Measurements from ENCODE around the gene HEATR5A. TPM values are rescaled to one million over a fixed set of nuclear protein-coding genes. Genes with fewer than 3 reads are reported as not detected.

Gene HEATR5A
- total and polyA plus RNA-seq, 9 of the 15 experiments (the other 6 are each of a cell fraction or from before 2014, with no cell fraction given) = 8.0 to 50.9 (median 23.0) TPM

DNA sequence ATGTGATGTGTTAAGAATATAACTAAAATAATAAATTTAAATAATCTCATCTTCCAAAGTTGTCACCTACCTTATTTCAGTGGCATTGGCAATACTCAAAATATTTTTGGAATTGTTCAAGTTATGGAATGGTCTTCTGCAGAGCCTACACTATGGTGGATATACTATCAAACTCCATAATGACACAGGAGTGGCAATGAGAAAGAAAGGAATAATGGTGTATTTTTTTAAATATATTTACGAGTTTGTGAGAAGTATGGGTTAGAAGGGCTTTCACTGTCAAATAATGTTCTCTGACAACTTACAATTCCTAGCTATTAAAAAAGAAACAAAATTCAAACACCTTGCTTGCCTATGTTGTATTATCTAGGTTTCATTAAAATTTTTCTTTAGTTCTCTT is 38.1 kb downstream of the HEATR5A start:
- H3K9ac ChIP-seq (ENCODE audit: insufficient read depth in 1 of 2, low read depth in 2 of 2, low read length in 2 of 2) = no peak overlapping the region
- DNase-seq (ENCODE audit: extremely low read depth in 1 of 4, low spot score in 3 of 4) (no peak), FAIRE-seq (no peak), ATAC-seq (no peak)
- ChIA-PET POLR2A (interaction anchor here (0.5 kb wide), 1 partner anchor 205 kb away, joined by 3 read pairs; no protein-coding TSS in a partner anchor), CTCF (ENCODE audit: low intra/inter-chr PET ratio) (no interaction called here)
- no peak for TF ChIP-seq BRF1 (IDR thresholded peaks at IDR 0.05; ENCODE audit: borderline replicate concordance, extremely low read depth, insufficient read length)
- no peak for TF ChIP-seq ZNF41 (CRISPR knock-in tag; conservative IDR thresholded peaks at IDR 0.05)
- no peak for TF ChIP-seq BRCA1 (IDR thresholded peaks at IDR 0.05)
- no peak for TF ChIP-seq BRCA1 (CRISPR knock-in tag; IDR thresholded peaks at IDR 0.05)
- no peak for TF ChIP-seq DMBX1 (CRISPR knock-in tag; IDR thresholded peaks at IDR 0.05; ENCODE audit: borderline replicate concordance)
- TF ChIP-seq LARP7 (IDR thresholded peaks at IDR 0.05) = no peak
- TF ChIP-seq TCF7 (IDR thresholded peaks at IDR 0.05; ENCODE audit: borderline replicate concordance) = no peak
- TF ChIP-seq ZFX (CRISPR knock-in tag; IDR thresholded peaks at IDR 0.05) = no peak
- H3K4me2 ChIP-seq (ENCODE audit: insufficient read depth, low read length) = no peak overlapping the region
- H3K9me3 ChIP-seq (replicated peaks; ENCODE audit: control insufficient read depth, insufficient read depth, low read depth, low read length) = no peaks in the 10 kb centered on the region
- in situ Hi-C loops (cut with MboI) = no loop called here
- no peaks in the 10 kb centered on the region; a peak in 1 of 5 replicates for H3K4me1 ChIP-seq (replicated peaks in 1 of 2; ENCODE audit: control insufficient read depth in 2 of 2, insufficient read depth in 2 of 2, low read length in 2 of 2)
- no peak overlapping the region for H3K27ac ChIP-seq (ENCODE audit: extremely low read depth, low read depth, low read length)
- H4K20me1 ChIP-seq (replicated peaks; ENCODE audit: control insufficient read depth, insufficient read depth, low read length) = no peaks in the 10 kb centered on the region
- H3K4me3 ChIP-seq = no peak overlapping the region
- H2AFZ ChIP-seq (ENCODE audit: low read depth, low read length) = no peak overlapping the region
- H3K36me3 ChIP-seq (ENCODE audit: control insufficient read depth, insufficient read depth, low read length) = peaks cover 35% of the 10 kb centered on the region
- intact Hi-C loops (cut with micrococcal nuclease) = no loop called here
- H3K79me2 ChIP-seq (ENCODE audit: control insufficient read depth, insufficient read depth, low read length) = no peaks in the 10 kb centered on the region
- no peaks in the 10 kb centered on the region for H3K9me1 ChIP-seq (ENCODE audit: control insufficient read depth, insufficient read depth, low read length)
- WGBS (ENCODE audit: insufficient coverage, low coverage, missing lambda C conversion rate) = 79% methylated on average over 1 of the region's 1 CpG
- H3K27me3 ChIP-seq (ENCODE audit: control insufficient read depth in 2 of 2, insufficient read depth in 2 of 2, low read length in 2 of 2) = no peaks in the 10 kb centered on the region
- BruUV-seq (replicated peaks) = no TSS peak

DNA sequence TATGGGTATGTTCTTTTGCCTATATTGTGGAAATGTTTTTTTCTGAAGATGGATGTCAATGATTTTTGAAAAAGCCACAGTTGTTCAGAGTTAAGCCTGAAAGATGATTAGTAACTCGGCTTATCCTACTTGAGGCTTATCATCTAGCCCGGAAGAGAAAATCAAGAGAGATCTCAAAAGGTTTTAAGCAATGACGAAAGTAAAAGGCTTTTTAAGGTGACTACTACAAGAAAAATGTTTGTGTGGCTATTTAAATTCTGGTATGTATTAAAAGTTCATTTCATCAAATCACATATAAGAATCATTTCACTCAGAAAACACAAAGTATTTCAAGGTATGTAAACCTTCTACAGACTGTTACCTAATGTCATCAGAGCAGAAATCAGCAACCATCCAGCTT is 40.2 kb downstream of the HEATR5A start:
- intact Hi-C loops (cut with micrococcal nuclease) = no loop called here
- no peak overlapping the region for H3K4me3 ChIP-seq
- no peak overlapping the region for H3K9ac ChIP-seq (ENCODE audit: insufficient read depth in 1 of 2, low read depth in 2 of 2, low read length in 2 of 2)
- CTCF ChIA-PET (ENCODE audit: low intra/inter-chr PET ratio) = no interaction called here
- H3K27ac ChIP-seq (ENCODE audit: extremely low read depth, low read depth, low read length) = no peak overlapping the region
- ATAC-seq (no peak), DNase-seq (ENCODE audit: extremely low read depth in 1 of 4, low spot score in 3 of 4) (no peak), FAIRE-seq (no peak)
- POLR2A ChIA-PET = interaction anchor here (1.2 kb wide), 1 partner anchor 40 kb away, joined by 4 read pairs; the partner anchor contains the start of gene HEATR5A
- H4K20me1 ChIP-seq (replicated peaks; ENCODE audit: control insufficient read depth, insufficient read depth, low read length) = no peaks in the 10 kb centered on the region
- in situ Hi-C loops (cut with MboI) = no loop called here
- BruUV-seq (replicated peaks) = no TSS peak
- H3K27me3 ChIP-seq (ENCODE audit: control insufficient read depth in 2 of 2, insufficient read depth in 2 of 2, low read length in 2 of 2) = no peaks in the 10 kb centered on the region
- H3K9me1 ChIP-seq (ENCODE audit: control insufficient read depth, insufficient read depth, low read length) = no peaks in the 10 kb centered on the region
- H3K4me2 ChIP-seq (ENCODE audit: insufficient read depth, low read length) = no peak overlapping the region
- H3K36me3 ChIP-seq (ENCODE audit: control insufficient read depth, insufficient read depth, low read length) = peaks cover 34% of the 10 kb centered on the region
- H3K79me2 ChIP-seq (ENCODE audit: control insufficient read depth, insufficient read depth, low read length) = no peaks in the 10 kb centered on the region
- H2AFZ ChIP-seq (ENCODE audit: low read depth, low read length) = no peak overlapping the region
- WGBS (ENCODE audit: insufficient coverage, low coverage, missing lambda C conversion rate) = 65% methylated on average over 3 of the region's 3 CpGs
- TF ChIP-seq, protein P1, sequence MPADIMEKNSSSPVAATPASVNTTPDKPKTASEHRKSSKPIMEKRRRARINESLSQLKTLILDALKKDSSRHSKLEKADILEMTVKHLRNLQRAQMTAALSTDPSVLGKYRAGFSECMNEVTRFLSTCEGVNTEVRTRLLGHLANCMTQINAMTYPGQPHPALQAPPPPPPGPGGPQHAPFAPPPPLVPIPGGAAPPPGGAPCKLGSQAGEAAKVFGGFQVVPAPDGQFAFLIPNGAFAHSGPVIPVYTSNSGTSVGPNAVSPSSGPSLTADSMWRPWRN (IDR thresholded peaks at IDR 0.05; ENCODE audit: low read depth) = no peak
- TF ChIP-seq, protein P2, sequence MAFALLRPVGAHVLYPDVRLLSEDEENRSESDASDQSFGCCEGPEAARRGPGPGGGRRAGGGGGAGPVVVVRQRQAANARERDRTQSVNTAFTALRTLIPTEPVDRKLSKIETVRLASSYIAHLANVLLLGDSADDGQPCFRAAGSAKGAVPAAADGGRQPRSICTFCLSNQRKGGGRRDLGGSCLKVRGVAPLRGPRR (CRISPR knock-in tag; IDR thresholded peaks at IDR 0.05) = no peak
- TF ChIP-seq NFIC (IDR thresholded peaks at IDR 0.05) (no peak), ZNF695 (CRISPR knock-in tag; IDR thresholded peaks at IDR 0.05) (no peak), ZNF239 (CRISPR knock-in tag; IDR thresholded peaks at IDR 0.05) (no peak), ZBTB8A (IDR thresholded peaks at IDR 0.05; ENCODE audit: partially characterized antibody) (no peak), CBFB (CRISPR knock-in tag; IDR thresholded peaks at IDR 0.05) (no peak), PHB2 (IDR thresholded peaks at IDR 0.05; ENCODE audit: low read depth) (no peak)
- no peaks in the 10 kb centered on the region; a peak in 1 of 5 replicates for H3K4me1 ChIP-seq (replicated peaks in 1 of 2; ENCODE audit: control insufficient read depth in 2 of 2, insufficient read depth in 2 of 2, low read length in 2 of 2)
- no peaks in the 10 kb centered on the region for H3K9me3 ChIP-seq (replicated peaks; ENCODE audit: control insufficient read depth, insufficient read depth, low read depth, low read length)
